Ovary (tissue), 3 donors: ENCODE measurements around the gene FGFRL1.

Source experiments
- CTCF ChIP-seq, 3 donors: fragments of 450-650 bp in 2 of 3; fragments of 200-600 bp in 1 of 3; IDR thresholded peaks; one replicate each; pipeline versions ENCODE4 v1.5.1 to v1.8.0; 2016 to 2022; ENCODE audit warnings: antibody characterized with exemption in 3 of 3, mild to moderate bottlenecking in 1 of 3
- POLR2A ChIP-seq: fragments of 450-650 bp; IDR thresholded peaks from one replicate; pipeline ENCODE4 v1.6.1; 2017; ENCODE audit warnings: antibody characterized with exemption, mild to moderate bottlenecking, moderate library complexity
- donor health status: DM: no; HTN: no; CAD: no.

GRCh38 chr4:963276-964225 is 47.9 kb upstream of the FGFRL1 start:
- TF ChIP-seq POLR2A, result no peak
- no peak for TF ChIP-seq CTCF (IDR thresholded peaks at IDR 0.05)
